Glutamatergic neuron (in vitro differentiated cells): Measurements from ENCODE around the gene FES. TPM values are rescaled to one million over a fixed set of nuclear protein-coding genes. Genes with fewer than 3 reads are reported as not detected.

Experiments used
- DNase-seq: peaks from one replicate; pipeline ENCODE4 v3.0.0; 2022
- H3K27ac Mint-ChIP-seq: one replicate; pipeline ENCODE4 v1.8.0; 2020; ENCODE audit warnings: mild to moderate bottlenecking, mixed read lengths, inconsistent platforms; ENCODE audit not compliant: unreplicated experiment
- H3K27me3 Mint-ChIP-seq: one replicate; pipeline ENCODE4 v1.8.0; 2020; ENCODE audit warnings: mild to moderate bottlenecking, moderate library complexity, mixed read lengths, inconsistent platforms; ENCODE audit not compliant: unreplicated experiment
- H3K36me3 Mint-ChIP-seq: one replicate; pipeline ENCODE4 v1.8.0; 2020; ENCODE audit warnings: mild to moderate bottlenecking, mixed read lengths, inconsistent platforms; ENCODE audit not compliant: unreplicated experiment
- H3K4me1 Mint-ChIP-seq: one replicate; pipeline ENCODE4 v1.8.0; 2020; ENCODE audit warnings: mild to moderate bottlenecking, low read depth, mixed read lengths, inconsistent platforms; ENCODE audit not compliant: unreplicated experiment
- H3K4me3 Mint-ChIP-seq: one replicate; pipeline ENCODE4 v1.8.0; 2020; ENCODE audit warnings: mild to moderate bottlenecking, mixed read lengths, inconsistent platforms; ENCODE audit not compliant: unreplicated experiment
- H3K9me3 Mint-ChIP-seq: one replicate; pipeline ENCODE4 v1.8.0; 2020; ENCODE audit warnings: mild to moderate bottlenecking, moderate library complexity, mixed read lengths, inconsistent platforms; ENCODE audit not compliant: unreplicated experiment
- CTCF ChIP-seq: fragments of 200-600 bp; sonication (generic); IDR thresholded peaks from one replicate; pipeline ENCODE4 v1.5.0; 2021; ENCODE audit not compliant: partially characterized antibody, unreplicated experiment
- total RNA-seq: library from RNA; stranded (reverse); fragmentation: NEBNext Ultra II Directional; extraction: Animal tissue kit (Norgen Biotek cat#: 25700); gene quantifications from one replicate; pipeline ENCODE4 v1.2.1, GENCODE V29; 2021; ENCODE audit not compliant: unreplicated experiment

FES gene
- total RNA-seq, 1 donor from 2014 or later = 3.3 TPM

- H3K27ac Mint-ChIP-seq = peak within 1 kb of the TSS; percentile 80
- H3K36me3 Mint-ChIP-seq = no peaks in the 10 kb centered on the region
- peak within 1 kb of the TSS; percentile 95 for H3K4me3 Mint-ChIP-seq
- peaks cover 18% of the 10 kb centered on the region for H3K4me1 Mint-ChIP-seq
- DNase-seq = peak; percentile 96
- no peak for TF ChIP-seq CTCF
- peaks cover 2% of the 10 kb centered on the region for H3K9me3 Mint-ChIP-seq
- H3K27me3 Mint-ChIP-seq = peaks cover 8% of the 10 kb centered on the region
Measured at GRCh38 chr15:90934949-90935751, 50.8 kb downstream of the FES start, which contains the start of gene UNC45A. TSS of gene UNC45A (plus strand) at chr15:90935285. CDS start at chr15:90935325, 40 bp downstream.

GRCh38 chr15:90936823-90937222 lies 52.5 kb downstream of the FES start:
- DNase-seq = no peak
- Mint-ChIP-seq H3K27ac (no peak overlapping the region), H3K4me1 (peaks cover 16% of the 10 kb centered on the region), H3K27me3 (peaks cover 5% of the 10 kb centered on the region), H3K36me3 (no peaks in the 10 kb centered on the region), H3K4me3 (peak overlapping the region; percentile 95), H3K9me3 (no peaks in the 10 kb centered on the region)
- no peak for TF ChIP-seq CTCF

GRCh38 chr15:90938261-90938660 lies 54.0 kb downstream of the FES start:
- Mint-ChIP-seq H3K4me1 (peaks cover 13% of the 10 kb centered on the region), H3K36me3 (no peaks in the 10 kb centered on the region), H3K27ac (no peak overlapping the region), H3K27me3 (peaks cover 5% of the 10 kb centered on the region), H3K4me3 (no peak overlapping the region), H3K9me3 (no peaks in the 10 kb centered on the region)
- no peak for TF ChIP-seq CTCF
- no peak for DNase-seq

GRCh38 chr15:90939756-90940155 lies 55.5 kb downstream of the FES start:
- H3K27ac Mint-ChIP-seq = no peak overlapping the region
- DNase-seq = no peak
- H3K36me3 Mint-ChIP-seq = no peaks in the 10 kb centered on the region
- TF ChIP-seq CTCF = no peak
- no peak overlapping the region for H3K4me3 Mint-ChIP-seq
- peaks cover 8% of the 10 kb centered on the region for H3K4me1 Mint-ChIP-seq
- H3K27me3 Mint-ChIP-seq = peaks cover 3% of the 10 kb centered on the region
- no peaks in the 10 kb centered on the region for H3K9me3 Mint-ChIP-seq

GRCh38 chr15:90941038-90941437 lies 56.7 kb downstream of the FES start:
- Mint-ChIP-seq H3K4me1 (peaks cover 5% of the 10 kb centered on the region), H3K36me3 (no peaks in the 10 kb centered on the region), H3K9me3 (no peaks in the 10 kb centered on the region), H3K4me3 (no peak overlapping the region), H3K27me3 (peaks cover 3% of the 10 kb centered on the region), H3K27ac (no peak overlapping the region)
- no peak for DNase-seq
- no peak for TF ChIP-seq CTCF
